ENCODE data around the gene KIFC3. TPM values are rescaled to one million over a fixed set of nuclear protein-coding genes. Genes with fewer than 3 reads are reported as not detected.

Gene KIFC3
- total and polyA plus RNA-seq, 2 donors from 2014 or later = 74.9 to 109 TPM

- no peaks in the 10 kb centered on the region for H3K9me3 ChIP-seq (ENCODE audit: control insufficient read depth in 2 of 3, insufficient read depth in 1 of 3, low read length in 3 of 3)
- H3K36me3 ChIP-seq (ENCODE audit: control insufficient read depth in 2 of 3, insufficient read depth in 3 of 3, low read length in 3 of 3) = peaks cover 0 to 55% (median 24%) of the 10 kb centered on the region in 3 donors
- TF ChIP-seq CTCF (IDR thresholded peaks at IDR 0.05; ENCODE audit: borderline replicate concordance, extremely low read depth, insufficient read depth) = no peak
- H3K4me3 ChIP-seq (ENCODE audit: low read length in 3 of 3) = no peak overlapping the region
- no peaks in the 10 kb centered on the region for H3K27me3 ChIP-seq (ENCODE audit: control insufficient read depth, insufficient read depth, low read length)
- H3K9ac ChIP-seq (ENCODE audit: low read length in 3 of 3) = no peak overlapping the region
- FAIRE-seq (no peak), DNase-seq (no peak)
- intact Hi-C loops (cut with DNase I) = no loop called here
- H3K27ac ChIP-seq (ENCODE audit: low read depth in 2 of 2, low read length in 2 of 2) = no peak overlapping the region
- peaks cover 0 to 36% (median 36%) of the 10 kb centered on the region in 3 donors for H3K4me1 ChIP-seq (ENCODE audit: control insufficient read depth in 2 of 3, insufficient read depth in 2 of 3, low read depth in 1 of 3, low read length in 3 of 3)
Observed at GRCh38 chr16:57785924-57786323, 16.4 kb downstream of the KIFC3 start.

GRCh38 chr16:57785385-57785784 is 16.9 kb downstream of the KIFC3 start:
- Histone ChIP-seq H3K9ac (ENCODE audit: low read length in 3 of 3) (no peak overlapping the region), H3K36me3 (ENCODE audit: control insufficient read depth in 2 of 3, insufficient read depth in 3 of 3, low read length in 3 of 3) (peaks cover 0 to 50% (median 22%) of the 10 kb centered on the region in 3 donors), H3K4me3 (ENCODE audit: low read length in 3 of 3) (no peak overlapping the region), H3K27me3 (ENCODE audit: control insufficient read depth, insufficient read depth, low read length) (no peaks in the 10 kb centered on the region), H3K9me3 (ENCODE audit: control insufficient read depth in 2 of 3, insufficient read depth in 1 of 3, low read length in 3 of 3) (no peaks in the 10 kb centered on the region), H3K27ac (ENCODE audit: low read depth in 2 of 2, low read length in 2 of 2) (no peak overlapping the region), H3K4me1 (ENCODE audit: control insufficient read depth in 2 of 3, insufficient read depth in 2 of 3, low read depth in 1 of 3, low read length in 3 of 3) (peaks cover 0 to 36% (median 31%) of the 10 kb centered on the region in 3 donors)
- intact Hi-C loops (cut with DNase I) = no loop called here
- DNase-seq (no peak), FAIRE-seq (no peak)
- no peak for TF ChIP-seq CTCF (IDR thresholded peaks at IDR 0.05; ENCODE audit: borderline replicate concordance, extremely low read depth, insufficient read depth)

- no peak overlapping the region for H3K9ac ChIP-seq (ENCODE audit: low read length in 3 of 3)
- H3K9me3 ChIP-seq (ENCODE audit: control insufficient read depth in 2 of 3, insufficient read depth in 1 of 3, low read length in 3 of 3) = no peaks in the 10 kb centered on the region
- no peaks in the 10 kb centered on the region for H3K27me3 ChIP-seq (ENCODE audit: control insufficient read depth, insufficient read depth, low read length)
- FAIRE-seq (no peak), DNase-seq (no peak)
- no peak overlapping the region for H3K27ac ChIP-seq (ENCODE audit: low read depth in 2 of 2, low read length in 2 of 2)
- H3K4me1 ChIP-seq (ENCODE audit: control insufficient read depth in 2 of 3, insufficient read depth in 2 of 3, low read depth in 1 of 3, low read length in 3 of 3) = peaks cover 0 to 36% (median 30%) of the 10 kb centered on the region in 3 donors
- no peak for TF ChIP-seq CTCF (IDR thresholded peaks at IDR 0.05; ENCODE audit: borderline replicate concordance, extremely low read depth, insufficient read depth)
- H3K36me3 ChIP-seq (ENCODE audit: control insufficient read depth in 2 of 3, insufficient read depth in 3 of 3, low read length in 3 of 3) = peaks cover 0 to 47% (median 20%) of the 10 kb centered on the region in 3 donors
- intact Hi-C loops (cut with DNase I) = no loop called here
- H3K4me3 ChIP-seq (ENCODE audit: low read length in 3 of 3) = no peak overlapping the region
Observed at GRCh38 chr16:57784334-57784733, 18.0 kb downstream of the KIFC3 start.

- DNase-seq (peak in 1 of 5 donors; percentile 35), FAIRE-seq (no peak)
- no peaks in the 10 kb centered on the region for H3K9me3 ChIP-seq (ENCODE audit: control insufficient read depth in 2 of 3, insufficient read depth in 1 of 3, low read length in 3 of 3)
- no peak for TF ChIP-seq CTCF (IDR thresholded peaks at IDR 0.05; ENCODE audit: borderline replicate concordance, extremely low read depth, insufficient read depth)
- no peaks in the 10 kb centered on the region for H3K27me3 ChIP-seq (ENCODE audit: control insufficient read depth, insufficient read depth, low read length)
- no peak overlapping the region for H3K4me3 ChIP-seq (ENCODE audit: low read length in 3 of 3)
- intact Hi-C loops (cut with DNase I) = no loop called here
- H3K9ac ChIP-seq (ENCODE audit: low read length in 3 of 3) = no peak overlapping the region
- H3K4me1 ChIP-seq (ENCODE audit: control insufficient read depth in 2 of 3, insufficient read depth in 2 of 3, low read depth in 1 of 3, low read length in 3 of 3) = peaks cover 0 to 32% (median 30%) of the 10 kb centered on the region in 3 donors
- no peak overlapping the region for H3K27ac ChIP-seq (ENCODE audit: low read depth in 2 of 2, low read length in 2 of 2)
- H3K36me3 ChIP-seq (ENCODE audit: control insufficient read depth in 2 of 3, insufficient read depth in 3 of 3, low read length in 3 of 3) = peaks cover 0 to 47% (median 19%) of the 10 kb centered on the region in 3 donors
Observed at GRCh38 chr16:57783883-57784282, 18.4 kb downstream of the KIFC3 start.

Data from kidney (tissue), 14 donors.